ENCODE measurements around the gene HOXA3.

Gene HOXA3

DNA sequence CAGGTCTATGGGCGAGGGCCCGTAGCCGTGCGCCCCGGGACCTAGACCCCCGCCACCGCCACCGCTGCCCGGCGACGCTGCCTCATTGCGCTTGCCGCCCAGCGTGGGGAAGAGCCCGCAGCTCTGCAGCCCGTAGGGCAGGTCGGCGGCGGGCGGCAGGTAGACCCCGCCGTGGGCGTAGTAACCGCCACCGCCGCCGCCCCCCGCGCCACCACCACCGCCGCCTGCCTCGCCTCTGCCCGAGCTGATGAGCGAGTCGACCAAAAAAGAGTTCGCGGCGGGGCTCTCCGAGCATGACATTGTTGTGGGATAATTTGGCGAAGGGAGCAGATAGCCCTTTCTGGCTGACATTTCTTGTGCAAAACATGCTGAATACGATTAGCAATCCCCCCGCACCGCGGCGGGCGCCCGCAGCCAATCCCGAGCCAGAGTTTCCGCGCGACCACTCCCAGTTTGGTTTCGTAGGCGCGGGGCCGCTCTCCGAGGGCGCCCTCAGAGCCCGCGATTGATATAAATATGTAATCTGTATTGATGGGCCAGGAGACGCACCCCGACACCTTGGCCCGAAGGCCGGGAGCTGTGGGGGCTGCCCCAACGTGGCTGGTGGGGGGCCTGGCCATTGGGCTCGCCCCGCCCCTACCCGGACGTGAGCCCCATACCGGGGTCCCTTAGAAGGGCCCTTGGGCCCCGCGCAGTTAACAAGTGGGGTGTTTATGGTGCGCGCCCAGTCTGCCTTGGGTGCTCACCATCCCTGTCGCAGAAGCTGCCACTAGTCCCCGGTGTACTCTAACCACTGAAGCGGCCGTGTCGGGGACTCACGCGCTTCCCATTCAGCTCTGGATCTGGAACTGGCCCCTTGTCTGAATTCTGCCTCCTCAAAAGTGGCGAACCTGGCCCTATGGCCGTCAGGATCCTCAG lies 21.8 kb upstream of the HOXA3 start, which contains the start of gene HOXA10:
HOXA10 (minus strand) TSS at position 365 of the 918 bp plus-strand sequence; CDS start at position 351, 14 bp downstream.
- Histone ChIP-seq H3K27ac (ENCODE audit: low read depth, low read length) (no peak within 1 kb of the TSS), H3K9me3 (ENCODE audit: insufficient read depth, low read depth, low read length) (peaks cover 3% of the 10 kb centered on the region; the same call in 1 of the 2 replicates), H3K4me1 (ENCODE audit: insufficient read depth, low read length) (peaks cover 3% of the 10 kb centered on the region; the same call in 1 of the 2 replicates), H3K4me3 (ENCODE audit: low read length) (no peak within 1 kb of the TSS), H3K36me3 (ENCODE audit: insufficient read depth, low read length) (no peaks in the 10 kb centered on the region), H3K9ac (ENCODE audit: low read depth, low read length) (no peak within 1 kb of the TSS), H3K27me3 (ENCODE audit: insufficient read depth, low read length) (peaks cover 100% of the 10 kb centered on the region)
- WGBS: 6% methylated on average over 82 of the region's 82 CpGs

- WGBS: 2% methylated on average over 59 of the region's 59 CpGs
- Histone ChIP-seq H3K4me3 (ENCODE audit: low read length) (no peak overlapping the region), H3K36me3 (ENCODE audit: insufficient read depth, low read length) (no peaks in the 10 kb centered on the region), H3K9ac (ENCODE audit: low read depth, low read length) (no peak overlapping the region), H3K4me1 (ENCODE audit: insufficient read depth, low read length) (no peaks in the 10 kb centered on the region), H3K27ac (ENCODE audit: low read depth, low read length) (no peak overlapping the region), H3K9me3 (ENCODE audit: insufficient read depth, low read depth, low read length) (peaks cover 3% of the 10 kb centered on the region; the same call in 1 of the 2 replicates), H3K27me3 (ENCODE audit: insufficient read depth, low read length) (peaks cover 100% of the 10 kb centered on the region)
These were observed 21.1 kb upstream of the HOXA3 start for GRCh38 chr7:27173511-27173955.

- H3K27ac ChIP-seq (ENCODE audit: low read depth, low read length): no peak overlapping the region
These were observed 20.6 kb upstream of the HOXA3 start for GRCh38 chr7:27172823-27173510.

DNA sequence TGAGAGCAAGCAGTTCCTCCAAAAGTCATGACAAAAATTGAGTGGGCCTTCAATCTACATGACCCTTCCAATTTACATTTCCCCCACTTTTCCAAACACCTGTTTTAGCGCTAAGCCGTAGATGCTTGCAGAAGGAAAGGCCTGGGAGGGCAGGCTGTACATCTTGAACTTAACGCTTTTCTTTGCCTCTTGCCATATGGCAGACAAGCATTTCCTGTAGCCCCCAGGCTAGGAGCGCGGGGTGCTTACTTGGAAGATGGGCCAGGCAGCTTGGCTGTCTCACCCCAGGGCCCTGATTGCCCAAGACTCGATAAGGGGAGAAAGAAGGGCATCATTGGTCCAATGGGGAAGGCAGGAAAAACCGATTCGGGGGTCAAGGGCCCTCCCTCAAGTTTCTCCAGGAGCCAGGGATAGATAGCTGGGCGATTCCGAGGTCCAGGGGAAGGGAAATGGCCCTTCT lies 20.0 kb upstream of the HOXA3 start:
- Histone ChIP-seq H3K9me3 (ENCODE audit: insufficient read depth, low read depth, low read length) (peaks cover 3% of the 10 kb centered on the region; the same call in 1 of the 2 replicates), H3K36me3 (ENCODE audit: insufficient read depth, low read length) (no peaks in the 10 kb centered on the region), H3K27me3 (ENCODE audit: insufficient read depth, low read length) (peaks cover 100% of the 10 kb centered on the region), H3K27ac (ENCODE audit: low read depth, low read length) (no peak overlapping the region), H3K9ac (ENCODE audit: low read depth, low read length) (no peak overlapping the region), H3K4me1 (ENCODE audit: insufficient read depth, low read length) (no peaks in the 10 kb centered on the region), H3K4me3 (ENCODE audit: low read length) (no peak overlapping the region)
- WGBS: 6% methylated on average over 10 of the region's 10 CpGs

More at GRCh38 chr7:27172823-27173510, 20.6 kb upstream of the HOXA3 start:
- H3K4me3 ChIP-seq (ENCODE audit: low read length): no peak overlapping the region
- no peaks in the 10 kb centered on the region for H3K4me1 ChIP-seq (ENCODE audit: insufficient read depth, low read length)
- H3K9ac ChIP-seq (ENCODE audit: low read depth, low read length): no peak overlapping the region
- WGBS: 2% methylated on average over 58 of the region's 58 CpGs
- no peaks in the 10 kb centered on the region for H3K36me3 ChIP-seq (ENCODE audit: insufficient read depth, low read length)
- peaks cover 3% of the 10 kb centered on the region; the same call in 1 of the 2 replicates for H3K9me3 ChIP-seq (ENCODE audit: insufficient read depth, low read depth, low read length)
- peaks cover 100% of the 10 kb centered on the region for H3K27me3 ChIP-seq (ENCODE audit: insufficient read depth, low read length)

GRCh38 chr7:27171637-27172314 lies 19.4 kb upstream of the HOXA3 start:
- H3K27ac ChIP-seq (ENCODE audit: low read depth, low read length): no peak overlapping the region
- H3K36me3 ChIP-seq (ENCODE audit: insufficient read depth, low read length): no peaks in the 10 kb centered on the region
- no peaks in the 10 kb centered on the region for H3K4me1 ChIP-seq (ENCODE audit: insufficient read depth, low read length)
- no peak overlapping the region for H3K9ac ChIP-seq (ENCODE audit: low read depth, low read length)
- H3K27me3 ChIP-seq (ENCODE audit: insufficient read depth, low read length): peaks cover 100% of the 10 kb centered on the region
- H3K4me3 ChIP-seq (ENCODE audit: low read length): no peak overlapping the region
- 6% methylated on average over 30 of the region's 30 CpGs for whole genome bisulfite sequencing
- H3K9me3 ChIP-seq (ENCODE audit: insufficient read depth, low read depth, low read length): peaks cover 3% of the 10 kb centered on the region; the same call in 1 of the 2 replicates

DNA sequence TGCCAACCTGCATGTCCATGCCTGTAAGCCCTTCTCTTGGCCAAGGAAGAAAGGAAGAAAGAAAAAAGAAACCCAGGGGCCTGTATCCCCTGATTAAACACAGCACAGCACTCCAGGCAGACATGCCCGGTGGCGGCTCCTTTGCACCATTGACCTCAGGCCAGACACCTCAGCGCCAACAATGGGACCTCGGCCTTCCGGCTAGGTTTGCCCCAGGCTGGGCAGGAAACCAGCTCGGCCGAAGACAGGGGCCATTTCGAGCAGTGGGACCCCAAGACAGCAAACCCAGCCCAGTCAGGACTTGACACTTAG lies 18.9 kb upstream of the HOXA3 start:
- H3K4me1 ChIP-seq (ENCODE audit: insufficient read depth, low read length): no peaks in the 10 kb centered on the region
- WGBS: 6% methylated on average over 8 of the region's 8 CpGs
- peaks cover 3% of the 10 kb centered on the region; the same call in 1 of the 2 replicates for H3K9me3 ChIP-seq (ENCODE audit: insufficient read depth, low read depth, low read length)
- H3K27ac ChIP-seq (ENCODE audit: low read depth, low read length): no peak overlapping the region
- H3K4me3 ChIP-seq (ENCODE audit: low read length): no peak overlapping the region
- no peaks in the 10 kb centered on the region for H3K36me3 ChIP-seq (ENCODE audit: insufficient read depth, low read length)
- H3K9ac ChIP-seq (ENCODE audit: low read depth, low read length): no peak overlapping the region
- H3K27me3 ChIP-seq (ENCODE audit: insufficient read depth, low read length): peaks cover 100% of the 10 kb centered on the region

GRCh38 chr7:27170426-27171324 lies 18.3 kb upstream of the HOXA3 start:
- Histone ChIP-seq H3K4me1 (ENCODE audit: insufficient read depth, low read length) (no peaks in the 10 kb centered on the region), H3K9ac (ENCODE audit: low read depth, low read length) (no peak overlapping the region), H3K36me3 (ENCODE audit: insufficient read depth, low read length) (no peaks in the 10 kb centered on the region), H3K4me3 (ENCODE audit: low read length) (no peak overlapping the region), H3K27me3 (ENCODE audit: insufficient read depth, low read length) (peaks cover 100% of the 10 kb centered on the region), H3K27ac (ENCODE audit: low read depth, low read length) (no peak overlapping the region), H3K9me3 (ENCODE audit: insufficient read depth, low read depth, low read length) (0 out of 2 replicates have a peak, but pooled peaks cover 3% of the 10 kb centered on the region)
- WGBS: 24% methylated on average over 7 of the region's 11 CpGs

GRCh38 chr7:27169658-27170425 lies 17.5 kb upstream of the HOXA3 start:
- Histone ChIP-seq H3K27ac (ENCODE audit: low read depth, low read length) (no peak overlapping the region), H3K4me1 (ENCODE audit: insufficient read depth, low read length) (no peaks in the 10 kb centered on the region), H3K9ac (ENCODE audit: low read depth, low read length) (no peak overlapping the region)

GRCh38 chr7:27168265-27168947 lies 16.0 kb upstream of the HOXA3 start:
- H3K9me3 ChIP-seq (ENCODE audit: insufficient read depth, low read depth, low read length): 0 out of 2 replicates have a peak, but pooled peaks cover 8% of the 10 kb centered on the region
- no peak overlapping the region for H3K9ac ChIP-seq (ENCODE audit: low read depth, low read length)
- H3K27me3 ChIP-seq (ENCODE audit: insufficient read depth, low read length): peaks cover 100% of the 10 kb centered on the region
- 8% methylated on average over 25 of the region's 25 CpGs for WGBS
- no peak overlapping the region for H3K4me3 ChIP-seq (ENCODE audit: low read length)
- no peaks in the 10 kb centered on the region for H3K36me3 ChIP-seq (ENCODE audit: insufficient read depth, low read length)
- H3K27ac ChIP-seq (ENCODE audit: low read depth, low read length): no peak overlapping the region
- H3K4me1 ChIP-seq (ENCODE audit: insufficient read depth, low read length): no peaks in the 10 kb centered on the region

More at GRCh38 chr7:27169658-27170425, 17.5 kb upstream of the HOXA3 start:
- Histone ChIP-seq H3K36me3 (ENCODE audit: insufficient read depth, low read length) (no peaks in the 10 kb centered on the region), H3K4me3 (ENCODE audit: low read length) (no peak overlapping the region), H3K27me3 (ENCODE audit: insufficient read depth, low read length) (peaks cover 100% of the 10 kb centered on the region), H3K9me3 (ENCODE audit: insufficient read depth, low read depth, low read length) (0 out of 2 replicates have a peak, but pooled peaks cover 8% of the 10 kb centered on the region)
- 2% methylated on average over 38 of the region's 46 CpGs for WGBS
